Measurements from ENCODE around the gene SLC25A53. TPM values are rescaled to one million over a fixed set of nuclear protein-coding genes. Genes with fewer than 3 reads are reported as not detected.

Gene SLC25A53
- total and polyA plus RNA-seq, 2 of the 13 experiments (the other 11 are each of a cell fraction or from before 2014, with no cell fraction given): 3.4 to 4.5 TPM

DNA sequence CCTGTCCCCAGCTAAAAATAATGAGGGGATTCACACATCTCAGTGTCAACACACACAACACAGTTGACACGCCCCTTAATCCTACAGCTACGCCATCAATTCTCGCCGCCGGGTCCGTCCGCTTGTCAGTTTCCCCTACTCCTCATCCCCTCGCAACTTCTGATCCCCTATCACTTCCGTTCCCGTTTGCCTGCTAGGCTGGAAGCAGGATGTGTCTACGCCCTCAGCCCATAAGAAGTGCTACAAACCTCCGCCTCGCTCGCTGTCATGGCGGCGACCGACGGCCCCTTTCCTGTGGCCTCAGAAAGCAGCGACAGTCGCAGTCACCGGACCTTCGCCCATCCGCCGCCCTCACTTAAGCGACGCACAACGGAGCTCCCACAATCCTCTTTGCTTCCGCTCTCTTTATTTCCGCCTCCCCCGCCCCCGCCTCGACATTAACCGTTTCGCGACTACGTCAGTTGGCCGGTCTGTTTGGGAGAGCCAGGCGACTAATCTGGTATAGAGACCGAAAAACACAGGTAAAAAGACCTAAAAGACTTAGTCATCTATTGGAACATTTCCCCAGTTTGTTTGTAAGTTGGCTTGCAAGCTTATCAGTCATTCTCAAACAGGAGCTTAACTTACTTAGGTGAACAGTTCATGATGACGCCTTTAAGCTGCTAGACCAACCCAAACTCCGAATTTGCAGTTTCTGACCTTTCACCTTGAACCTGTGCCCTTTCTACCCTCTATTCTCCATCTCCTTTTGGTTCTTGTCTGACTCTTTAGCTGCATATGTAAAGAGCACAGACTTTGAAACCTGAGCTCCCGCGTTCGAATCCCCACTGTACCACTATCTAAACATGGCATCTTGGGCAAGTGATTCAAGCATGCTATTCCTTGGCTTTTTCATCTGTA is at the start of gene SLC25A53 (continued):
- TF ChIP-seq HMGXB3 (CRISPR knock-in tag; IDR thresholded peaks at IDR 0.05; ENCODE audit: borderline replicate concordance) (peak; percentile 26; the same call in 1 of the 2 replicates), ZSCAN21 (CRISPR knock-in tag; IDR thresholded peaks at IDR 0.05; ENCODE audit: borderline replicate concordance) (0 out of 2 replicates have a peak, but pooled peaks have one; percentile 56), CREB1 (IDR thresholded peaks at IDR 0.05) (peak; percentile 87), CREB1 (CRISPR knock-in tag; IDR thresholded peaks at IDR 0.05) (peak; percentile 95), RBM22 (optimal IDR thresholded peaks at IDR 0.05; ENCODE audit: low read length) (no peak), HDAC2 (CRISPR knock-in tag; IDR thresholded peaks at IDR 0.05) (peak; percentile 22; the same call in 1 of the 2 replicates), HDAC1 (CRISPR knock-in tag; IDR thresholded peaks at IDR 0.05) (peak; percentile 75), GZF1 (CRISPR knock-in tag; IDR thresholded peaks at IDR 0.05) (no peak), ARID2 (CRISPR knock-in tag; IDR thresholded peaks at IDR 0.05; ENCODE audit: borderline replicate concordance) (no peak), KMT2A (CRISPR knock-in tag; IDR thresholded peaks at IDR 0.05) (0 out of 2 replicates have a peak, but pooled peaks have one; percentile 36), PHF8 (CRISPR knock-in tag; IDR thresholded peaks at IDR 0.05) (peak; percentile 74), MEIS2 (CRISPR knock-in tag; IDR thresholded peaks at IDR 0.05) (peak; percentile 62; the same call in 1 of the 2 replicates), NFKB2 (CRISPR knock-in tag; IDR thresholded peaks at IDR 0.05; ENCODE audit: borderline replicate concordance) (no peak), ZSCAN12 (CRISPR knock-in tag; IDR thresholded peaks at IDR 0.05) (no peak), ARNT2 (CRISPR knock-in tag; IDR thresholded peaks at IDR 0.05; ENCODE audit: low read depth) (no peak), ZNF20 (CRISPR knock-in tag; IDR thresholded peaks at IDR 0.05) (no peak), ZNF782 (CRISPR knock-in tag; IDR thresholded peaks at IDR 0.05; ENCODE audit: borderline replicate concordance) (no peak)
- TF ChIP-seq, protein P1, sequence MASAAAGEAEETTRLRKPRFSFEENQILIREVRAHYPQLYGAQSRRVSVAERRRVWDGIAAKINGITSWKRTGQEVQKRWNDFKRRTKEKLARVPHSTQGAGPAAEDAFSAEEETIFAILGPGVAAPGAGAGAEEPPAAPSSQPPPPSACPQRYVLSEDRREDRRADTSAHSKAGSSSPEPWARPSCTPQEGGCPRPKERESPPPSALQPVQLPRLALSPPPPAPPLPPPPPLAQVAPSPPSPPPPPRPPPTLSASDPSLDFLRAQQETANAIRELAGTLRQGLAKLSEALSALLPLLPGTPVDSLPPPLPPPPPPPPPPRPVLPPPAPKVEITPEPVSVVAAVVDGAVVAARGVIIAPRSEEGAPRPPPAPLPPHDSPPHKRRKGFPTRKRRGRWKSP (CRISPR knock-in tag; IDR thresholded peaks at IDR 0.05): no peak
- TF ChIP-seq, protein P2, sequence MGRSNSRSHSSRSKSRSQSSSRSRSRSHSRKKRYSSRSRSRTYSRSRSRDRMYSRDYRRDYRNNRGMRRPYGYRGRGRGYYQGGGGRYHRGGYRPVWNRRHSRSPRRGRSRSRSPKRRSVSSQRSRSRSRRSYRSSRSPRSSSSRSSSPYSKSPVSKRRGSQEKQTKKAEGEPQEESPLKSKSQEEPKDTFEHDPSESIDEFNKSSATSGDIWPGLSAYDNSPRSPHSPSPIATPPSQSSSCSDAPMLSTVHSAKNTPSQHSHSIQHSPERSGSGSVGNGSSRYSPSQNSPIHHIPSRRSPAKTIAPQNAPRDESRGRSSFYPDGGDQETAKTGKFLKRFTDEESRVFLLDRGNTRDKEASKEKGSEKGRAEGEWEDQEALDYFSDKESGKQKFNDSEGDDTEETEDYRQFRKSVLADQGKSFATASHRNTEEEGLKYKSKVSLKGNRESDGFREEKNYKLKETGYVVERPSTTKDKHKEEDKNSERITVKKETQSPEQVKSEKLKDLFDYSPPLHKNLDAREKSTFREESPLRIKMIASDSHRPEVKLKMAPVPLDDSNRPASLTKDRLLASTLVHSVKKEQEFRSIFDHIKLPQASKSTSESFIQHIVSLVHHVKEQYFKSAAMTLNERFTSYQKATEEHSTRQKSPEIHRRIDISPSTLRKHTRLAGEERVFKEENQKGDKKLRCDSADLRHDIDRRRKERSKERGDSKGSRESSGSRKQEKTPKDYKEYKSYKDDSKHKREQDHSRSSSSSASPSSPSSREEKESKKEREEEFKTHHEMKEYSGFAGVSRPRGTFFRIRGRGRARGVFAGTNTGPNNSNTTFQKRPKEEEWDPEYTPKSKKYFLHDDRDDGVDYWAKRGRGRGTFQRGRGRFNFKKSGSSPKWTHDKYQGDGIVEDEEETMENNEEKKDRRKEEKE (IDR thresholded peaks at IDR 0.05): no peak
- TF ChIP-seq, protein P3, sequence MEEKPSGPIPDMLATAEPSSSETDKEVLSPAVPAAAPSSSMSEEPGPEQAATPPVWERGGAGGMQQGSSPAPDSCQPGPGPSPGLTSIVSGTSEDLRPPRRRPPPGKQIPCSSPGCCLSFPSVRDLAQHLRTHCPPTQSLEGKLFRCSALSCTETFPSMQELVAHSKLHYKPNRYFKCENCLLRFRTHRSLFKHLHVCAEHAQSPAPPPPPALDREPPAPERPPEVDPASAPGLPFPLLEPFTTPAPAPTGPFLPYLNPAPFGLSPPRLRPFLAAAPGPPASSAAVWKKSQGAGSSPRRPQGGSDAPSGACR (CRISPR knock-in tag; IDR thresholded peaks at IDR 0.05): 0 out of 2 replicates have a peak, but pooled peaks have one; percentile 40
